Left forelimb (tissue), 1 donor: Measurements from ENCODE around the gene G2E3.
"Not testable (repeated sequence)": the region's sequence is repeated elsewhere in the genome, so short reads cannot be mapped to it uniquely, and the experiment has no call there.

ENCODE experiments used
- DNase-seq: peaks from one replicate; pipeline ENCODE4 v3.0.0-alpha.2; 2018; ENCODE audit warnings: low spot score

G2E3 gene, protein sequence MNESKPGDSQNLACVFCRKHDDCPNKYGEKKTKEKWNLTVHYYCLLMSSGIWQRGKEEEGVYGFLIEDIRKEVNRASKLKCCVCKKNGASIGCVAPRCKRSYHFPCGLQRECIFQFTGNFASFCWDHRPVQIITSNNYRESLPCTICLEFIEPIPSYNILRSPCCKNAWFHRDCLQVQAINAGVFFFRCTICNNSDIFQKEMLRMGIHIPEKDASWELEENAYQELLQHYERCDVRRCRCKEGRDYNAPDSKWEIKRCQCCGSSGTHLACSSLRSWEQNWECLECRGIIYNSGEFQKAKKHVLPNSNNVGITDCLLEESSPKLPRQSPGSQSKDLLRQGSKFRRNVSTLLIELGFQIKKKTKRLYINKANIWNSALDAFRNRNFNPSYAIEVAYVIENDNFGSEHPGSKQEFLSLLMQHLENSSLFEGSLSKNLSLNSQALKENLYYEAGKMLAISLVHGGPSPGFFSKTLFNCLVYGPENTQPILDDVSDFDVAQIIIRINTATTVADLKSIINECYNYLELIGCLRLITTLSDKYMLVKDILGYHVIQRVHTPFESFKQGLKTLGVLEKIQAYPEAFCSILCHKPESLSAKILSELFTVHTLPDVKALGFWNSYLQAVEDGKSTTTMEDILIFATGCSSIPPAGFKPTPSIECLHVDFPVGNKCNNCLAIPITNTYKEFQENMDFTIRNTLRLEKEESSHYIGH

DNA sequence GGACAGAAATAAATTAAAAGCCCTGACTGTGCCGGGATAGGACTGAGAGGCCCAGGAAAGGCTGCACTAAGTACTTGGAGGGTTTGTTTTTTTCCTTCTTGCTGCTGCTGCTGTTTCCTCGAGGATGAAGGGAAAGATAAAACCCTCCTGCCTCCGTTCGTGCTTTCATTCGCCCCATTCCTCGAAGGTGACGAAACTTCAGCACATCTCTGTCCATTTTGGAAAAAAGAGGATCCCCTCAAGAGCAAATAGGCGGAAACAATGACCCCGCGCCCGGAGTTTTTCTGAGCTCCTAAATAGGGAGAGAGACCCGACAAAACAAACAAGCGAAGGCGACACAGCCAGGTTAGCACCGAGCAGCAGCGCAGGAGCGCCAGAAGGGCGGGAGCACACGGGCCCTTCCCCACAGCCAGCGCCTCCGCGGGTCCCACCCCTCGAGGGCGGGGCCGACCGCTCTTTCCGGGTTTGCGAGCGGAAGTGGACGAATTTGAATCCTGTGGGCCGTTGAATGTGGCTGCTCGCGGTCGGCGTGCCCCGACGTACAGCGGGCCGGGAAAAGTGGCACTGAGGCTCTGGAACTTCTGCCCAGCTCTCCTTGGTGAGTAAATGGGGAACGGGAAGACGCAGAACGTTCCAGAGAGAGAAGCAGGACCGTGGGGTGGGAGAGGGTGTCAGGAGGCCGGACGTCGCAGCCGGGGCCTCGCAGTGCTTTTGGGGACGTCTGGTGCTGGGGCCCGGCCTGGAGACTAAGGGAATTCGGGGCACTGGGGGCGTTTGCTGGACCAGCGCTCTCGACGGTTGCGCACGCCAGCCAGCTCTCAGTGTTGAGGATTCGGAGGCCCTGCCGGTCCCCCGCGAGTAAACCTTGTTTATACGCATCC lies at the start of gene G2E3:
G2E3 (plus strand) TSS at position 484 of the 881 bp plus-strand sequence. CDS start 21,922 bp downstream, outside the sequence.
- DNase-seq = peak; percentile 95

DNA sequence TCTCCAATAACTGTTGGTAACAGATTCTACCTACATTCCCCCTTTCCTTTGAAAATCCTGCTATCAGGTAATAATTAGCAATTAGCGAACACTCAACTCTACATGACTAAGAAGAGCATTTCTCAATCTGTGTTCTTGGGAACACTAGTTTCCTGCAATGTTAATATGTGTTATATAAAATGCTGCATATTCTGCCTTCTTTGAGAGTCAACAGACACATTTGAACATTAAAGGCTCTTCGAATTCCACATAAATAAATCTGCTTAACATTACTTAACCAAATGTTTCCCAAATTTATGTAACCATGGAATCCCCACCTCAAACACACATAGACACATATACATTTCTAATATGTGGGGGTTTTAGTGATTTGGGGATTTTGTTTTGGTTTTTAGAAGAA lies 41.2 kb upstream of the G2E3 start:
- DNase-seq = no peak

DNA sequence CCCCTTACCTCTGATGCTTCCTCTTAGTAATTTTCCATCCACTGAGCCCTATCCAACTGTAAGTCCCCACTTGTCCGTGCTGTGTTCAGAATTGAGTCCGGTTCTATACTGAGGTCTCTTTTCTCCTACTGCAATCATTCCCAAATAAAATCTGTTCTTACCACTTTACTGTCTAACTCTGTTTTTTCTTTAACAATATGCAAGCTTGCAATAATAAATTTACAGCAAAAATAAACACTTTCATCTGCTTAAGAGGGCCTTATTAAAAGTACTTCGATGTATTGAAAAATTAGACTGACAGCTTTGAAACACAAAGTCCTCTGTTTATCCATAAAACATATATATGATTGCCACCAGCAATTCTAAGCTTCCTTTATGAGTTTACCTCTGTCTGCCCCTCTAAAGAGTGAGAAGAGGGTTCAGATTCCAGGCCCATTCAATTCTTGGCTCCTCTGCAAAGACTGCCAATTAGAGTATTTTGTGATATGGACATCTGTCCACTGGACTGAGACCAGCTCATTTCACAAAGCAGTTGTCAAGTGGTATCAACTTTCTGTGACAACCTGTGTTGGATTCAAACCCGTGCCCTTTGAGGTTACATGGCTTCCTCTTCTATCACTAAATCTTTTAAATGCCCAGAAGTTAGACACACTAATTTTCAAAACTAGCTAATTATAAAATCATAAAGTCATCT lies 39.9 kb upstream of the G2E3 start:
- DNase-seq = no peak

DNA sequence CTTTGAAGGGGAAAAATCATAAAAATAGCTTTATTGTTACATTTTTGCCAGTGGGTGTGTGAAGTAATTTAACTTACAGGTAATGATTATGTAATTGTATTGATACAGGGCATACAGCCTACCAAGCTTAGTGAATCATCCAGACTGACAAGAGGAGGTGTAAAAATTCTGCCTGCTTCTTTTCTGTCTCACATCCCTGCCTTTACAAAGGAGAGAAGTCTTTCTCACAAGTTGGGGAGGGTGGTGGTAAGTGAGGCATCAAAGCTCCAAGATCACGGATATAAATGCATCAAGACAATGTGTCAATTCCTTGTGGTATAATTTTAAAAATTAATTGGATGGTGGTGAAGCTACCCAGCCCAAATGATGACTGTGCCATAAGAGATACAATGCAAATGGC lies 39.0 kb upstream of the G2E3 start:
- DNase-seq = no peak

DNA sequence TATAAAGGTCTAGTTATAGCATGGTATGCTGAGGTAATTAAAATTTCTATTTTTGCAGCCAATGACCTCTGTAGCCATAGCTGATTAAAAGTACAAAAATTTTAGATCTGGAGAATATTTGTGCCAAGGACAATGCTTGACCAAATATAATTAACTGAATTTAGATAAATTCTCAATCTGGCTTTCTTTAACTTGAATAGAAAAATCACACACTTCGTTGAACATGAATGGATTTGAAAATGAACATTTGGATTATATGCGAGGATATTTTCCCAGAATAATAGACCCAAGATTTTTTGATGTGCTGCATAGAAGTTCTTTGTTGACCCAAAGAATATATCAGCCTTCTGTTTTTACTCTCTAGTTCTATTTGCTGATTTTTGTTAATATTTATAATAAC lies 38.4 kb upstream of the G2E3 start:
- DNase-seq = no peak

DNA sequence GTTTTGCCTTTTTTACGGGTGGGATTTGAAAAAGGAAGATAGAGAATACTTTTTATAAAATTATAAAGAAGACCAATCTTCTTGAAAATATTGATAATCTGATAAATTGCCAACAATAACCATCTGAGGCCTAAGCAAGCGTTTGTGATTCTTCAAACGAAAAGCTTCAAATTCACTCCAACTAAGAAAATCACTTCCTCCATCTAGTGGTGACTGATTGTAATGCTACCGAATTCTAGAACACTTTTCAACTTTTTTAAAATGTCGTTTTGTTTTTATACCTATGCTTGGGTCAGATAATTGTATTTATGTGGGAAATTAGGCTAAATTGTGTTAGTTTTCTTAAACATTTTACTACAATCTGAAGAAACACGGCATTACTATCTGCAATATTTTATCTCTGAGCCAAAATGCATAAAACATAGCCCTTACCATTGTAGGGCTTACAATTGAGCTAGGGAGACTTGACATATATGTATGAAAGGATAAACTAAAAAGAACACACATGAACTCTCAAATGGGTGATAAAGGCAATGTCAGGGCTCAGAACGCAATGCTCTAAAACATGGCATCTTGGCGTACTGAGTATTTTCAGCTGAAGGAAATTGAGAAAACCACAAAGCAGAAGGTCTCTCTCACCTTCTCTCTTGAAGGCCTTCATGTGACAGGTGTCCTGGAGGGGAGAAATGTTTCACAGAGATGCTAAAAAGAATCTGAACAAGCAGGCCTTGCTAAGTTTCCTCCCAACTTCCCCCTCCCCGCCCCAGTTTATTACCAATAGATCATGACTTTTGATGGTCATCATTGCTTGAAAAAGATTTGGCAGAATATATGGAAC lies 36.8 kb upstream of the G2E3 start:
- DNase-seq = no peak

DNA sequence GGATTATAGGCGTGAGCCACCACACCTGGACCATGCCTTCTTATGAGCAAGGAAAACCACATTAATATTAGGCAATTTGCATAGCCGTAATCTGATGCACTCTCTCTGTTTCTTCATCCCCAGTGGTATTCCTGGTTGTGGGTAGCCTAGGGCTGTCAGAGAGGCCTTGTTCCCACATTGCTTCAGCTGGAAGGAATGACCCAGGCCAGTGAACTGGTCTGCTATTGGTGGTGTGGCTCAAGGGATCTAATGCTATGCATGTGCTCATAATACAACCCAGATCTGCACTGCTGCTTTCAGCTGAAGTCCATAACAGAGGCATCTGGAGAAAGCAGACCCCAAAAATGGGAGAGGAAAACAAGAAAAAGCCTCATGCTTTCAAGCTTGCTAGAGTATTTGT lies 33.1 kb upstream of the G2E3 start:
- no peak for DNase-seq

DNA sequence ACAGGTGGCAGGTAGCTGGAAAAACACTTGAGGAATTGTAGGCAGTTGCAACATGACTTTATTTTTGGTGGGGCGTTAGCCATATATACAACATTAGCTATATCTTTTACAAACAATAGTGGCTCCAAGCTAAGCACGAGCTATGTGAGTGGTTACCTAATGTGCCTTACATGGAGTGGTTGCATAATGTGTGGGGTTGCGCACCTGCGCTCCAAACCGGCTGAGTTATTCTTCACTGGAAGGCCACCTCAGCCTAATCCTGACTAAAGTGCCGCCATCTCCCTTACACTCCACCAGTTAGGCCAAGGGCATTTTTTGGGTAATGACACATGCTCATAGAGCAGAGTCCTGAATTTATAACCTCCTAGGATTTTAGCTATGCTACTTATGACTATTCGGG lies 31.8 kb upstream of the G2E3 start:
- no peak for DNase-seq

DNA sequence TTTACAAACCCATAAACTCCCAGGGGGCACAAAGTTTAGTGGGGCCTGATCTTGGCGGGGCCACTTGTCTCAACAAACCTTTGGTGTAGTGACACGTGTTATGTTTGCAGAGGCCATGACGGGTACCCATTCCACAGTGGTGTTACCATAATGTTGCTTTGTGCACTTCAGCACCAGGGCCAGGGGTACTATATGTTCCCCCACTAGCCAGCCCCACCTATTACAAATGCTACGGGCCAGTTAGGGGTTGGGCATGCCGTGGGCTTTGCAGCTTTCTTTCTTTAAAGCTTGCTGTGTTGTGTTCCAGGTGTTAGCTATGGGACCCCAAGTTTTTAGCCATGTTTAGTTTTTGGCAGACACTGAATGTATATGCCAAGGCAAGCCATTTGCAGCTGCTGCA lies 30.8 kb upstream of the G2E3 start:
- DNase-seq = no peak

DNA sequence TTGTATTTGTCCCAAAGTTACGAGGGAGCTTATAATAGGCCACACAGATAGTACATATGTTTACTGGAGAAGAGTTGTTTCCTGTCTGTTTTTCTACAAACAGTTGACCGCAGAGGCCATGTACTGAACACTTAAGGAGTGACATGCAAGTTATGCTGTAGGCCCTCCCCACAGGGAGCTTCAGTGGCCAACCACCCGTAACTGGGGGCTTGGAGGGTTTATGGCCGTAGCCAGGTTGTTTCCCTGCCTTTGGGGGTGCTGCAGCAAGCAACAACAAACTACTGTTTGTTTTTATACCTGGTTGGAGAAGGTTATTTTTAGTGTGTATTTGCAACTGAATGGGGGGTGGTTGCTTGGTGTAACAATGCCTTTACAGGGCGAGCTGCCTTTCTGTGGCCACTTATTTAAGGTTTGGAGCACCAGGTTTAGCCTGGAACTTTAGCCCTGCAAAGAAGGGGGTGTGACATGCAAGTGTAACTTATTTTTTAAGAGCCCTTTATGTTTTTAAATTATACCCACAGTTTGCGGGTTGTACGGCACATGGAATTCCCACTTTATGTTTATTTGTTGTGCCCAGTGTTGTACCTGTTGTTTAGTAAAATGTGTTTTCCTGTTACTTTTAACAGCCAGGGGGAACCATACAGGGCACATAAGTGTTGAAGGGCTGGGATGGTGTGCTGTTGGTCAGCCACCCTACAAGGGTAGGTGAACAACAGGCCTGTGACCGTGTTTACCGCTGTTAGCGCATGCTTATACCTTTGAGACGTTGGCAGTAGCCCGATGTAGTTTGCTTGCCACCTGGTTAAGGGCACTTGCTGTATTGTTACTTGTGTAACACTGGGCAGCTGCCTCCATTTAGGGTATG lies 29.9 kb upstream of the G2E3 start:
- no peak for DNase-seq

DNA sequence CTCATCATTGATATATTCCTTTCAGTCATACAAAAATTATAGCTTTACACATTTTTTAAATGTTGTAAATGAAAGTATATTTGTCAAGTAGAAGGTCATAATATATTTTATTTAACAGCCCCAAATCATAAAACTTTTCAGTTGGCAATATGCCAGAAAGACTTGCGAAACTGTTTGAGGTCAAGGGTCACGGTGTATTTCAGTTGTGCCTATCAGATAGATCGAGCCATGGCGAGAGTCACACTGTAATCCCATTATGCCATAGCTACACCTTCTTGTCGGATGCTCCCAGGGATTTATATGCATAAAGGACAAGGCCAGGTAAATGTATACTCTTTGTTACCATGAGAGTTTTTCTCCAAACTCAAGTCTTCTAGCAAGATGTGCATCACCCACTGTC lies 26.7 kb upstream of the G2E3 start:
- DNase-seq = no peak

DNA sequence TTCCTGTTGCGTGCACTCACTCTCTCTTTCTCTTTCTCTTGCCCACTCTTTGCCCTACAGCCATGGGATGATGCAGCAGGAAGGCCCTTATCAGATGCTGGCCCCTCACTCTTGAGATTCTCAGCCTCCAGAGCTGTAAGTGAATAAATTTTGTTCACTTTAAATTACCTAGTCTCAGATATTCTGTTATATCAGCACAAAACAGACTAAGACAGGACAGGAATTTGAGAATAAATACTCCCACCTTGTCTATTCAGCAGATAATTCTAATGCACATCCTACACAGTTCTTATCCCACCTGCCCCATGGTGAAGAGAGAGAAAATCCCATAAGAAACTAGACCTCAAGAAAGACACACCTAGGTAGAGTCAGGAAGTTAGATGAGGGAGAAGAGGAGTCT lies 25.8 kb upstream of the G2E3 start:
- no peak for DNase-seq

DNA sequence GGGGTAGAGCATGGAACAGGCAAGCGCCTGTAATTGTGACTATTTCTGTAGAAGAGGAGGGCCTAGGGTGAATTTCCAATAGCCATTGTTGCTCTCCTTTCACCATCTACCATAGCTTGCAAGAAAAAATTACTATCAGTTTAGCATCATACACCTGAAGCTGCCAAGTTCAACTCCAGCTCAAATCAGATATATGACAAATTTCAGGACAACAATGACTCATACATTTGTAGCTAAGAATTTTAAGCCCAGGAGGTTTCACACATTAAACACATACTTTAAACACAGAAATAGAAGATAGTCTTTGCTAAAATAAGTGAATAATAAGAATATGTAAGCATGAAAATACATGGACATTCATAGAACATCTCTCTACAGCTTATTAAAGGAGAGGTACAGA lies 17.6 kb upstream of the G2E3 start:
- no peak for DNase-seq

DNA sequence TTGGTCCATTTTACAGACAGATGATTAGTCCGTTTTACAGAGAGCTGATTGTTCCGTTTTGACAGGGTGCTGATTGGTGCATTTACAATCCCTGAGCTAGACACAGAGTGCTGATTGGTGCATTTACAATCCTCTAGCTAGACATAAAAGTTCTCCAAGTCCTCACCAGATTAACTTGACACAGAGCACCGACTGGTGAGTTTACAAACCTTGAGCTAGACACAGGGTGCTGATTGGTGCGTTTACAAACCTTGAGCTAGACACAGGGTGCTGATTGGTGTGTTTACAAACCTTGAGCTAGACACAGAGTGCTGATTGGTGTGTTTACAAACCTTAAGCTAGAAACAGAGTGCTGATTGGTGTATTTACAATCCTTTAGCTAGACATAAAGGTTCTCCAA lies 12.2 kb upstream of the G2E3 start:
- DNase-seq = not testable (repeated sequence)

DNA sequence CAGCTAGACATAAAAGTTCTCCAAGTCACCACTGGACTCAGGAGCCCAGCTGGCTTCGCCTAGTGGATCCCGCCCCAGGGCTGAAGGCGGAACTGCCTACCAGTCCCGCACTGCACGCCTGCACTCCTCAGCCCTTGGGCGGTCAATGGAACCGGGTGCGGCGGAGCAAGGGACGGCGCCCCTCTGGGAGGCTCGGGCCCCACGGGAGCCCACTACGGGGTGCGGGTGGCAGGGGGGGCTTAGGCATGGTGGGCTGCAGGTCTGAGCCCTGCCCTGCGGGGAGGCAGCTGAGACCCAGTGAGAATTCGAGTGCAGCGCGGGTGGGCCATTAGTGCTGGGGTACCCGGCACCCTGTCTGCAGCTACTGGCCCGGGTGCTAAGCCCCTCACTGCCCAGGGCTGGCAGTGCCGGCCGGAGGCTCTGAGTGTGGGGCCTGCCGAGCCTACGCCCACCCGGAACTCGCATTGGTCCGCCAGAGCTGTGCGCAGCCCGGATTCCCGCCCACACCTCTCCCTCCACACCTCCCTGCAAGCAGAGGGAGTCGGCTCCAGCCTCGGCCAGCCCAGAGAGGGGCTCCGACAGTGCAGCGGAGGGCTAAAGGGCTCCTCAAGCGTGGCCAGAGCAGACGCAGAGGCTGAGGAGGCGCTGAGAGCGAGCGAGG lies 11.4 kb upstream of the G2E3 start:
- no peak for DNase-seq

DNA sequence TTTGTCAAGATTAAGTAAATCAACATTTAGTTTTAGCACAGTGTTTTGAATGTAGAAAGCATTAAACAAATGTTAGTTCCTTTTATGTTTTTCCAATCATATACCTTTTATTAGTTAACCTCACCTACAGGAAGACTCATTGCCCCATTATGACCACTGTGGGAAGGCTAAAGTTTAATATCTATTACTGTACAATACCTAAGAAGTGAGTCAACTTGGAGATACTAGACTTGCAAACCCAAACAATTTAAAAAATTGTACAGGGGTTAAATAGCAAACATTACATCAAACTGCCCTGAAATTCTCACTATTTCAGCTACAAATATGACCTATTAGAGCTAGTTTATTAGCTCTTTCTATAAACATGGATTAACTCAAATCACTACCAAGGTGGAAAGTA lies 8.6 kb upstream of the G2E3 start:
- DNase-seq = no peak

DNA sequence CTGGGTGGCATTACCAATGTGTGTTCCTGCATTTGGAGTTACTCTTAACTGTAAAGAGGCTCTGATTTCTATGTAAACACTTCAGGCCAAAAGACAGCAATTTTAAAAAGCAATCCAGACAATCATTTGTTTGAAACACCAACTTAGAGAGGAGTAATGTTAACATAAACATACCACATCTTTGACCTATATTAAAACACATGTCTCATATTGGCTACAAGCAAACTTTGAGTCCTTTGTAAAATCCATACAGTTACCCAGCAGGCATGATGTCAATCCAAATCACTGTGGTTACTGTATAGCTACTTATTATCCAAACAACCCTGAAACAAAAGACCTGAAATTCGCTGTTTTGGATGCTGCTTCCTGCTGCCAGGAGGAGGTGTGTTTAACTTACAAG lies 7.5 kb upstream of the G2E3 start:
- no peak for DNase-seq

DNA sequence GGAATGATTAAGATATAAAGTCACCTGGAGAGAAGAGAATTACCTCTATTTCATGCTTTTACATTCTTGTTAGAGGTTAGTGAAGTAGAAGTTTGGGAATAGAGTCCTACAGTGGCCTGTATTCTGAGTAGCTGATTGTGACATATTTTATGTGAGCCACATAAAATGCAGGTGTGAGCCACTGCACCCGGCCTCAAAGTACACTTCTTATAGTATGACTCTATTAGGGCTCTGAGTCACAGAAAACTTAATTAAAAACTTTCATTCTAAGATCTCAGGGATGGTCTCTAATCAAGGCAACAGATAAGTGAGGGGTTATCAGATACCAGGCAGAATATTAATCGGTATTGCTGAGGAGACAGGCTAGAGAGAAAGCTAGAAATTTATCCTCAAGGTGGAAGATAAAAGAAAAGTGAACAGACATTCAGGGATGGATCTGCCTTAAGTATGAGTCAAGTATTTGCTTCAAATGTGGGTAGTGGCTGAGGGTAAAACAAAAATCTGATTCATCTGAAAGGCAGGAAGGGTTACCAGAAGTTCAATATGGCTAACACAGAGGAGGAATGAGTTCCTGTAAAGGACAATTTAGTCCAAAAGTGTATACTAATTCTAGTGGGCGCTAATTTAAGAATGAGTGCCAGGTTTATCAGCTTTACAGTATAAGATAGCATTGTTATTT lies 5.5 kb upstream of the G2E3 start:
- DNase-seq = no peak

DNA sequence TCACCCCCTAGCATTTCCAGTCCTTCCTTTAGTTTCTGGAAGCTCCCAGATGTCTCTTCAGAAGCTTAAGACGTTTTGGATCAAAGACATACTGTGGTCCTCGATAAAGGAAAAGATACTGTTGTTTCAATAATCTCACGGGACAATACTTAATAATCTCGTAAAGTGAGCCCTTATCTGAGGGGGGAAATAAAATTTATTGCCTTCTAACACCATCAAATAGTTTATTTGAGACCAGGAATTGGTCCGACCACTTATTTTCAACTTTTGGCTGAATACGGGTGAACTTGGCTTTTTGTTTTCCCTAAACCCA lies 640 bp upstream of the G2E3 start:
- no peak for DNase-seq
